ENCODE data around the gene LMBR1. TPM values are rescaled to one million over a fixed set of nuclear protein-coding genes. Genes with fewer than 3 reads are reported as not detected.

The LMBR1 gene
- polyA plus RNA-seq, 3 donors: 14.8 to 24.4 (median 21.2) TPM

- no peak overlapping the region for H3K27ac ChIP-seq (ENCODE audit: low read depth in 1 of 2, low read length in 2 of 2)
- no peak for DNase-seq
- peaks cover 0 to 3% of the 10 kb centered on the region in 2 donors for H3K36me3 ChIP-seq (replicated peaks in 1 of 2; ENCODE audit: control insufficient read depth in 1 of 2, insufficient read depth in 2 of 2, low read length in 2 of 2)
- no peak for TF ChIP-seq CTCF (IDR thresholded peaks at IDR 0.05)
- H3K9me3 Mint-ChIP-seq: peaks cover 0 to 4% (median 1%) of the 10 kb centered on the region in 7 donors
- H3K27me3 ChIP-seq (ENCODE audit: control insufficient read depth in 2 of 2, insufficient read depth in 2 of 2, low read length in 2 of 2): no peaks in the 10 kb centered on the region
- no peaks in the 10 kb centered on the region for H3K27me3 Mint-ChIP-seq (ENCODE audit: low read depth in 3 of 3)
- H3K4me1 Mint-ChIP-seq: peaks cover 25% of the 10 kb centered on the region
- peaks cover 3 to 8% of the 10 kb centered on the region in 2 donors for H3K4me1 ChIP-seq (ENCODE audit: control insufficient read depth in 1 of 2, insufficient read depth in 2 of 2, low read length in 2 of 2)
- no peak overlapping the region for H3K9ac ChIP-seq (ENCODE audit: insufficient read depth, low read length, poor library complexity, severe bottlenecking)
- peaks cover under 1% of the 10 kb centered on the region for H3K79me2 ChIP-seq (ENCODE audit: insufficient read depth, low read length)
- intact Hi-C loops (cut with micrococcal nuclease): no loop called here
- H2AFZ ChIP-seq (ENCODE audit: insufficient read depth, low read depth, low read length, poor library complexity, severe bottlenecking): no peak overlapping the region
- 93% methylated on average over 4 of the region's 5 CpGs for WGBS (ENCODE audit: insufficient coverage)
- H3K36me3 Mint-ChIP-seq: peaks cover 22 to 25% of the 10 kb centered on the region in 2 donors
- H3K9me3 ChIP-seq (replicated peaks in 1 of 2; ENCODE audit: control insufficient read depth in 1 of 2, insufficient read depth in 1 of 2, low read length in 2 of 2): no peaks in the 10 kb centered on the region
- H3K4me3 ChIP-seq (replicated peaks in 1 of 3; ENCODE audit: low read depth in 2 of 3, low read length in 3 of 3): no peak overlapping the region
- H4K20me1 ChIP-seq (ENCODE audit: insufficient read depth, low read length): no peaks in the 10 kb centered on the region
- H3K27ac Mint-ChIP-seq: no peak overlapping the region
- no peak overlapping the region for H3K4me3 Mint-ChIP-seq
- H3K4me2 ChIP-seq (replicated peaks; ENCODE audit: extremely low read depth, low read length, poor library complexity, severe bottlenecking): no peak overlapping the region
Measured at GRCh38 chr7:156777364-156778069, 115.5 kb downstream of the LMBR1 start.

- H3K9me3 Mint-ChIP-seq: peaks cover 0 to 4% (median 1%) of the 10 kb centered on the region in 7 donors
- no peak overlapping the region for H3K27ac ChIP-seq (ENCODE audit: low read depth in 1 of 2, low read length in 2 of 2)
Measured at GRCh38 chr7:156776527-156776926, 116.5 kb downstream of the LMBR1 start.

More at GRCh38 chr7:156776527-156776926, 116.5 kb downstream of the LMBR1 start:
- WGBS (ENCODE audit: insufficient coverage): no CpG with 5 or more reads among the region's 2 CpGs
- H3K79me2 ChIP-seq (ENCODE audit: insufficient read depth, low read length): peaks cover 5% of the 10 kb centered on the region
- Mint-ChIP-seq H3K4me1 (peaks cover 23% of the 10 kb centered on the region), H3K4me3 (no peak overlapping the region), H3K27ac (no peak overlapping the region), H3K27me3 (ENCODE audit: low read depth in 3 of 3) (no peaks in the 10 kb centered on the region), H3K36me3 (peaks cover 21 to 23% of the 10 kb centered on the region in 2 donors)
- peaks cover 3 to 7% of the 10 kb centered on the region in 2 donors for H3K4me1 ChIP-seq (ENCODE audit: control insufficient read depth in 1 of 2, insufficient read depth in 2 of 2, low read length in 2 of 2)
- no peaks in the 10 kb centered on the region for H4K20me1 ChIP-seq (ENCODE audit: insufficient read depth, low read length)
- intact Hi-C loops (cut with micrococcal nuclease): no loop called here
- no peaks in the 10 kb centered on the region for H3K36me3 ChIP-seq (replicated peaks in 1 of 2; ENCODE audit: control insufficient read depth in 1 of 2, insufficient read depth in 2 of 2, low read length in 2 of 2)
- DNase-seq: no peak
- TF ChIP-seq CTCF (IDR thresholded peaks at IDR 0.05): no peak
- H3K27me3 ChIP-seq (ENCODE audit: control insufficient read depth in 2 of 2, insufficient read depth in 2 of 2, low read length in 2 of 2): no peaks in the 10 kb centered on the region
- no peak overlapping the region for H3K4me3 ChIP-seq (replicated peaks in 1 of 3; ENCODE audit: low read depth in 2 of 3, low read length in 3 of 3)
- H3K9ac ChIP-seq (ENCODE audit: insufficient read depth, low read length, poor library complexity, severe bottlenecking): no peak overlapping the region
- H2AFZ ChIP-seq (ENCODE audit: insufficient read depth, low read depth, low read length, poor library complexity, severe bottlenecking): no peak overlapping the region
- no peak overlapping the region for H3K4me2 ChIP-seq (replicated peaks; ENCODE audit: extremely low read depth, low read length, poor library complexity, severe bottlenecking)
- H3K9me3 ChIP-seq (replicated peaks in 1 of 2; ENCODE audit: control insufficient read depth in 1 of 2, insufficient read depth in 1 of 2, low read length in 2 of 2): no peaks in the 10 kb centered on the region

All from CD14-positive monocyte (primary cell).